GM19025 (cell line): Measurements from ENCODE around the gene NMT2.

Experiments
- ATAC-seq: cut with Tn5 transposase; IDR thresholded peaks from one replicate; pipeline ENCODE4 v1.9.1; 2021; ENCODE audit warnings: mild to moderate bottlenecking, low read depth, moderate library complexity; ENCODE audit not compliant: unreplicated experiment

NMT2 gene

GRCh38 chr10:15103513-15103912, 65.0 kb downstream of the NMT2 start:
- ATAC-seq = no peak

- no peak for ATAC-seq
These were observed 68.6 kb downstream of the NMT2 start for GRCh38 chr10:15099886-15100285.

GRCh38 chr10:15097011-15097812, 71.3 kb downstream of the NMT2 start, which contains the start of gene RPP38:
Gene RPP38 (plus strand): TSS chr10:15097355. CDS start chr10:15103315, 5,960 bp downstream.
- peak; percentile 78 for ATAC-seq

- ATAC-seq = peak; percentile 2
These were observed 71.9 kb downstream of the NMT2 start for GRCh38 chr10:15096661-15097010.

GRCh38 chr10:15092855-15093408, 75.6 kb downstream of the NMT2 start:
- ATAC-seq = no peak

- ATAC-seq = no peak
These were observed 77.1 kb downstream of the NMT2 start for GRCh38 chr10:15091418-15091817.

- ATAC-seq = peak; percentile 100
These were observed 79.8 kb downstream of the NMT2 start, which contains the start of gene ACBD7 for GRCh38 chr10:15088428-15089261. Gene ACBD7 (minus strand): TSS chr10:15088776. CDS start chr10:15088728, 48 bp downstream.

GRCh38 chr10:15084502-15084922, 84.0 kb downstream of the NMT2 start:
- no peak for ATAC-seq

GRCh38 chr10:15083674-15084501, 84.6 kb downstream of the NMT2 start:
- ATAC-seq = no peak

- no peak for ATAC-seq
These were observed 93.1 kb downstream of the NMT2 start for GRCh38 chr10:15075421-15075820.

- no peak for ATAC-seq
These were observed 96.1 kb downstream of the NMT2 start for GRCh38 chr10:15072358-15072757.

GRCh38 chr10:15069230-15069629, 99.3 kb downstream of the NMT2 start:
- ATAC-seq = no peak

- ATAC-seq = no peak
These were observed 99.7 kb downstream of the NMT2 start for GRCh38 chr10:15068802-15069201.

- no peak for ATAC-seq
These were observed 101.3 kb downstream of the NMT2 start for GRCh38 chr10:15067154-15067553.

GRCh38 chr10:15060638-15061037, 107.9 kb downstream of the NMT2 start:
- ATAC-seq = no peak

- ATAC-seq = no peak
These were observed 108.6 kb downstream of the NMT2 start for GRCh38 chr10:15059914-15060313.

- ATAC-seq = no peak
These were observed 109.8 kb downstream of the NMT2 start for GRCh38 chr10:15058689-15059088.
